CD4-positive, alpha-beta memory T cell (primary cell): Measurements from ENCODE around the gene EZH2. TPM values are rescaled to one million over a fixed set of nuclear protein-coding genes. Genes with fewer than 3 reads are reported as not detected.

Experiments
- CTCF ChIA-PET: fragments of 350-600 bp; sonication (Branson Sonifier 250); formaldehyde crosslinking; loops from one replicate; lab custom pipeline; 2021; ENCODE audit warnings: inconsistent platforms; ENCODE audit not compliant: partially characterized antibody; lab: Charles Lee
- POLR2A ChIA-PET: fragments of 350-600 bp; sonication (Branson Sonifier 250); formaldehyde crosslinking; loops from one replicate; lab custom pipeline; 2021; ENCODE audit not compliant: partially characterized antibody; lab: Charles Lee
- DNase-seq, 5 donors: peaks; one replicate each; pipeline versions ENCODE4 v3.0.0 to v3.0.0-alpha.2; 2020 to 2022; ENCODE audit warnings: mixed read lengths in 1 of 5
- H3K27ac ChIP-seq: one replicate; pipeline ENCODE4 v1.7.0; 2013; ENCODE audit warnings: low read depth, low read length
- H3K27me3 ChIP-seq: 2 replicates; pipeline ENCODE4 v1.7.0; 2013; ENCODE audit warnings: mild to moderate bottlenecking, low read length, moderate library complexity; ENCODE audit not compliant: insufficient read depth
- H3K36me3 ChIP-seq: 2 replicates; pipeline ENCODE4 v1.7.0; 2013; ENCODE audit warnings: mild to moderate bottlenecking, low read length, moderate library complexity; ENCODE audit not compliant: insufficient read depth
- H3K4me1 ChIP-seq: 2 replicates; pipeline ENCODE4 v1.7.0; 2013; ENCODE audit warnings: mild to moderate bottlenecking, low read length, moderate library complexity; ENCODE audit not compliant: insufficient read depth
- H3K4me3 ChIP-seq, 2 donors: one replicate each; pipeline ENCODE4 v1.7.0; 2013; ENCODE audit warnings: low read length in 2 of 2, mild to moderate bottlenecking in 1 of 2
- H3K9me3 ChIP-seq, 2 donors: one replicate each; pipeline ENCODE4 v1.7.0; 2013; ENCODE audit warnings: low read length in 2 of 2, control low read depth in 1 of 2; ENCODE audit not compliant: control insufficient read depth in 1 of 2
- H3K27ac Mint-ChIP-seq, 7 donors: one replicate each; pipeline ENCODE4 v1.8.0; 2020 to 2021; ENCODE audit warnings: mixed read lengths in 7 of 7, mild to moderate bottlenecking in 6 of 7, inconsistent platforms in 3 of 7, moderate library complexity in 3 of 7
- H3K27me3 Mint-ChIP-seq, 2 donors: one replicate each; pipeline ENCODE4 v1.8.0; 2020 to 2021; ENCODE audit warnings: mixed read lengths in 2 of 2
- H3K36me3 Mint-ChIP-seq, 2 donors: one replicate each; pipeline ENCODE4 v1.8.0; 2020 to 2021; ENCODE audit warnings: mixed read lengths in 2 of 2, inconsistent platforms in 1 of 2, mild to moderate bottlenecking in 1 of 2
- H3K4me1 Mint-ChIP-seq, 4 donors: one replicate each; pipeline ENCODE4 v1.8.0; 2020 to 2021; ENCODE audit warnings: mixed read lengths in 4 of 4, mild to moderate bottlenecking in 1 of 4
- H3K4me3 Mint-ChIP-seq, 8 donors: one replicate each; pipeline ENCODE4 v1.8.0; 2020 to 2021; ENCODE audit warnings: mixed read lengths in 8 of 8, mild to moderate bottlenecking in 7 of 8, moderate library complexity in 6 of 8, inconsistent platforms in 3 of 8
- H3K9me3 Mint-ChIP-seq, 8 donors: one replicate each; pipeline ENCODE4 v1.8.0; 2020 to 2021; ENCODE audit warnings: mixed read lengths in 8 of 8, mild to moderate bottlenecking in 5 of 8, inconsistent platforms in 3 of 8, moderate library complexity in 1 of 8
- intact Hi-C: fragments of 100-400 bp; cut with micrococcal nuclease; formaldehyde crosslinking; loops from one replicate; pipeline ENCODE4 v1.15.1; 2023
- polyA plus RNA-seq, 2 donors: library from polyadenylated mRNA; unstranded; fragments of 300-500 nt; fragmentation: Illumina TruSeq; gene quantifications; one replicate each; pipeline ENCODE4 v1.2.3, GENCODE V29; 2021
- total RNA-seq, 2 experiments: library from RNA; stranded (reverse); gene quantifications; one replicate each; pipeline ENCODE4 v1.2.3, GENCODE V29; 2021

The EZH2 gene
- total RNA-seq (10 to 100 TPM; 10.6 to 11.3 TPM), polyA plus RNA-seq (1 to 10 TPM; 4.3 to 4.5 TPM)

- Histone ChIP-seq H3K9me3 (no peaks in the 10 kb centered on the region), H3K36me3 (no peaks in the 10 kb centered on the region), H3K4me1 (peaks cover 31% of the 10 kb centered on the region), H3K27me3 (no peaks in the 10 kb centered on the region), H3K4me3 (peak within 1 kb of the TSS; percentile 42 to 84), H3K27ac (peak within 1 kb of the TSS; percentile 79)
- Mint-ChIP-seq H3K9me3 (no peaks in the 10 kb centered on the region), H3K27ac (peak within 1 kb of the TSS; percentile 94 to 97 (median 95)), H3K4me1 (peaks cover 12 to 38% (median 24%) of the 10 kb centered on the region in 4 donors), H3K27me3 (no peaks in the 10 kb centered on the region), H3K4me3 (peak within 1 kb of the TSS; percentile 94 to 97 (median 96)), H3K36me3 (peaks cover 0 to 8% of the 10 kb centered on the region in 2 donors)
- DNase-seq: no peak
- ChIA-PET POLR2A (interaction anchor here (0.6 to 4.5 kb wide), 14 partner anchors 11 to 251 kb away, joined by 3 to 38 read pairs (median 7); partner anchors contain the start of gene CUL1), CTCF (interaction anchor here (1.7 to 1.9 kb wide), 2 partner anchors 28 to 58 kb away, joined by 8 to 15 read pairs; no protein-coding TSS in a partner anchor)
- intact Hi-C loops: loop anchor here (1.0 kb wide), 9 partner anchors 28 to 206 kb away; partner anchors contain the start of genes CUL1, PDIA4 and ZNF786
These were observed at the start of gene EZH2 for GRCh38 chr7:148884049-148884298. TSS of gene EZH2 (minus strand) at chr7:148884291. CDS start at chr7:148847298, 36,993 bp downstream.

GRCh38 chr7:148931470-148931869, 47.4 kb upstream of the EZH2 start:
- H3K9me3 ChIP-seq: no peaks in the 10 kb centered on the region
- no peak overlapping the region for H3K4me3 ChIP-seq
- H3K27ac ChIP-seq: no peak overlapping the region
- Mint-ChIP-seq H3K27me3 (no peaks in the 10 kb centered on the region), H3K9me3 (no peaks in the 10 kb centered on the region), H3K4me1 (peaks cover 0 to 10% (median 4%) of the 10 kb centered on the region in 4 donors), H3K27ac (no peak overlapping the region), H3K4me3 (no peak overlapping the region), H3K36me3 (no peaks in the 10 kb centered on the region)
- no peaks in the 10 kb centered on the region for H3K27me3 ChIP-seq
- DNase-seq: no peak
- no peaks in the 10 kb centered on the region for H3K4me1 ChIP-seq
- intact Hi-C loops: no loop called here
- CTCF ChIA-PET: interaction anchor here (0.7 to 1.4 kb wide), 5 partner anchors 10 to 161 kb away, joined by 3 to 6 read pairs (median 4); no protein-coding TSS in a partner anchor
- no peaks in the 10 kb centered on the region for H3K36me3 ChIP-seq
- POLR2A ChIA-PET: no interaction called here

GRCh38 chr7:148930335-148930734, 46.2 kb upstream of the EZH2 start:
- H3K27ac Mint-ChIP-seq: peak overlapping the region in 2 of 7 donors; percentile 32 to 53
- Histone ChIP-seq H3K36me3 (no peaks in the 10 kb centered on the region), H3K27me3 (no peaks in the 10 kb centered on the region), H3K9me3 (no peaks in the 10 kb centered on the region), H3K27ac (no peak overlapping the region), H3K4me1 (no peaks in the 10 kb centered on the region), H3K4me3 (no peak overlapping the region)
- intact Hi-C loops: no loop called here
- CTCF ChIA-PET: interaction anchor here (1.4 kb wide), 1 partner anchor 33 kb away, joined by 4 read pairs; no protein-coding TSS in a partner anchor
- no peaks in the 10 kb centered on the region for H3K9me3 Mint-ChIP-seq
- peak overlapping the region in 2 of 8 donors; percentile 32 to 51 for H3K4me3 Mint-ChIP-seq
- H3K27me3 Mint-ChIP-seq: no peaks in the 10 kb centered on the region
- H3K36me3 Mint-ChIP-seq: no peaks in the 10 kb centered on the region
- POLR2A ChIA-PET: no interaction called here
- DNase-seq: no peak
- peaks cover 0 to 10% (median 4%) of the 10 kb centered on the region in 4 donors for H3K4me1 Mint-ChIP-seq

GRCh38 chr7:148929176-148929575, 45.1 kb upstream of the EZH2 start:
- Mint-ChIP-seq H3K9me3 (no peaks in the 10 kb centered on the region), H3K27ac (no peak overlapping the region), H3K36me3 (no peaks in the 10 kb centered on the region), H3K4me3 (no peak overlapping the region), H3K27me3 (no peaks in the 10 kb centered on the region), H3K4me1 (peaks cover 0 to 10% (median 4%) of the 10 kb centered on the region in 4 donors)
- H3K4me3 ChIP-seq: no peak overlapping the region
- no peaks in the 10 kb centered on the region for H3K9me3 ChIP-seq
- POLR2A ChIA-PET: no interaction called here
- H3K27ac ChIP-seq: no peak overlapping the region
- no peaks in the 10 kb centered on the region for H3K36me3 ChIP-seq
- no peak for DNase-seq
- no peaks in the 10 kb centered on the region for H3K4me1 ChIP-seq
- CTCF ChIA-PET: no interaction called here
- H3K27me3 ChIP-seq: no peaks in the 10 kb centered on the region
- intact Hi-C loops: no loop called here

- no peak overlapping the region for H3K27ac ChIP-seq
- DNase-seq: no peak
- H3K27ac Mint-ChIP-seq: no peak overlapping the region
- peaks cover 4 to 14% (median 6%) of the 10 kb centered on the region in 4 donors for H3K4me1 Mint-ChIP-seq
- H3K4me1 ChIP-seq: no peaks in the 10 kb centered on the region
- H3K27me3 Mint-ChIP-seq: no peaks in the 10 kb centered on the region
- no peaks in the 10 kb centered on the region for H3K36me3 ChIP-seq
- no peak overlapping the region for H3K4me3 ChIP-seq
- no peaks in the 10 kb centered on the region for H3K9me3 Mint-ChIP-seq
- no peaks in the 10 kb centered on the region for H3K27me3 ChIP-seq
- intact Hi-C loops: no loop called here
- no peak overlapping the region for H3K4me3 Mint-ChIP-seq
- no peaks in the 10 kb centered on the region for H3K9me3 ChIP-seq
- no peaks in the 10 kb centered on the region for H3K36me3 Mint-ChIP-seq
- POLR2A ChIA-PET: no interaction called here
- CTCF ChIA-PET: interaction anchor here (1.0 kb wide), 1 partner anchor 14 kb away, joined by 3 read pairs; no protein-coding TSS in a partner anchor
These were observed 43.3 kb upstream of the EZH2 start for GRCh38 chr7:148927123-148928045.

- H3K36me3 ChIP-seq: no peaks in the 10 kb centered on the region
- Mint-ChIP-seq H3K27ac (peak overlapping the region in 1 of 7 donors; percentile 37), H3K4me1 (peaks cover 11 to 24% (median 13%) of the 10 kb centered on the region in 4 donors), H3K36me3 (no peaks in the 10 kb centered on the region), H3K27me3 (no peaks in the 10 kb centered on the region), H3K9me3 (no peaks in the 10 kb centered on the region), H3K4me3 (no peak overlapping the region)
- H3K4me3 ChIP-seq: no peak overlapping the region
- CTCF ChIA-PET: no interaction called here
- peaks cover 8% of the 10 kb centered on the region for H3K4me1 ChIP-seq
- DNase-seq: no peak
- intact Hi-C loops: no loop called here
- no peak overlapping the region for H3K27ac ChIP-seq
- POLR2A ChIA-PET: no interaction called here
- no peaks in the 10 kb centered on the region for H3K9me3 ChIP-seq
- H3K27me3 ChIP-seq: no peaks in the 10 kb centered on the region
These were observed 41.7 kb upstream of the EZH2 start for GRCh38 chr7:148925836-148926235.

GRCh38 chr7:148924011-148924410, 39.9 kb upstream of the EZH2 start:
- peaks cover 13% of the 10 kb centered on the region for H3K4me1 ChIP-seq
- H3K27ac ChIP-seq: no peak overlapping the region
- no peaks in the 10 kb centered on the region for H3K36me3 ChIP-seq
- no peaks in the 10 kb centered on the region for H3K9me3 ChIP-seq
- H3K4me3 Mint-ChIP-seq: no peak overlapping the region
- intact Hi-C loops: no loop called here
- ChIA-PET POLR2A (interaction anchor here (0.6 to 2.1 kb wide), 2 partner anchors 9 to 37 kb away, joined by 3 to 6 read pairs; no protein-coding TSS in a partner anchor), CTCF (interaction anchor here (1.0 to 1.1 kb wide), 2 partner anchors 18 to 42 kb away, joined by 3 to 4 read pairs; no protein-coding TSS in a partner anchor)
- H3K9me3 Mint-ChIP-seq: no peaks in the 10 kb centered on the region
- no peaks in the 10 kb centered on the region for H3K27me3 ChIP-seq
- H3K27me3 Mint-ChIP-seq: no peaks in the 10 kb centered on the region
- peaks cover 13 to 26% (median 17%) of the 10 kb centered on the region in 4 donors for H3K4me1 Mint-ChIP-seq
- DNase-seq: no peak
- H3K27ac Mint-ChIP-seq: no peak overlapping the region
- H3K4me3 ChIP-seq: no peak overlapping the region
- H3K36me3 Mint-ChIP-seq: no peaks in the 10 kb centered on the region
